ENCODE data around the gene ADGRD2. TPM values are rescaled to one million over a fixed set of nuclear protein-coding genes. Genes with fewer than 3 reads are reported as not detected.

ADGRD2 gene
- total RNA-seq, 4 donors from 2014 or later = 0.35 TPM; not detected in 3

DNA sequence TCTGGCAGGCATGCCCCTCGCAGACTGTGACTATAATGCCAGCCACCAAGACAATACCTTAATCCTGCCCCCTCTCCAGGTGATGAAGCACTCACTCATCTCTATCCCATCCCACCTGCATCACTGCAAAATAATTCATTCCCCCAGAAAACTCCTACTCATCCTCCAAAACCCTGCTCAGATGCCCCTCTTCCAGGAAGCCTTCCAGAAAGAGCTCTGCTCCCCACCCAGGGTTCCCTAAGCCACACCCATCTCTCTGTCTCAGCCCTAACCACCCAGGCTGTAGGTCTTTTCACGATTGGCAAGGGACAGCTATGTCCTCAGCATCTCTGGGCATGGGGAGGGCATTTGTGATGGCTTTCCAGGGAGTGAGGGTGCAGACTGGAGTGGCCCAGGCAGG is 39.8 kb downstream of the ADGRD2 start:
- intact Hi-C loops (cut with DNase I) = no loop called here
- Histone ChIP-seq H3K27me3 (peaks cover 0 to 95% (median 0%) of the 10 kb centered on the region in 4 donors), H3K9me3 (no peaks in the 10 kb centered on the region), H3K4me3 (no peak overlapping the region), H3K27ac (no peak overlapping the region), H3K4me1 (peaks cover 0 to 4% (median 0%) of the 10 kb centered on the region in 3 donors), H3K36me3 (no peaks in the 10 kb centered on the region)
- WGBS, 2 donors = 81 to 100% methylated on average over 1 to 2 of the region's 2 CpGs
- TF ChIP-seq, protein P1, sequence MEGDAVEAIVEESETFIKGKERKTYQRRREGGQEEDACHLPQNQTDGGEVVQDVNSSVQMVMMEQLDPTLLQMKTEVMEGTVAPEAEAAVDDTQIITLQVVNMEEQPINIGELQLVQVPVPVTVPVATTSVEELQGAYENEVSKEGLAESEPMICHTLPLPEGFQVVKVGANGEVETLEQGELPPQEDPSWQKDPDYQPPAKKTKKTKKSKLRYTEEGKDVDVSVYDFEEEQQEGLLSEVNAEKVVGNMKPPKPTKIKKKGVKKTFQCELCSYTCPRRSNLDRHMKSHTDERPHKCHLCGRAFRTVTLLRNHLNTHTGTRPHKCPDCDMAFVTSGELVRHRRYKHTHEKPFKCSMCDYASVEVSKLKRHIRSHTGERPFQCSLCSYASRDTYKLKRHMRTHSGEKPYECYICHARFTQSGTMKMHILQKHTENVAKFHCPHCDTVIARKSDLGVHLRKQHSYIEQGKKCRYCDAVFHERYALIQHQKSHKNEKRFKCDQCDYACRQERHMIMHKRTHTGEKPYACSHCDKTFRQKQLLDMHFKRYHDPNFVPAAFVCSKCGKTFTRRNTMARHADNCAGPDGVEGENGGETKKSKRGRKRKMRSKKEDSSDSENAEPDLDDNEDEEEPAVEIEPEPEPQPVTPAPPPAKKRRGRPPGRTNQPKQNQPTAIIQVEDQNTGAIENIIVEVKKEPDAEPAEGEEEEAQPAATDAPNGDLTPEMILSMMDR (IDR thresholded peaks at IDR 0.05) = no peak
- TF ChIP-seq POLR2A (IDR thresholded peaks at IDR 0.05) = no peak
- no peak for DNase-seq

DNA sequence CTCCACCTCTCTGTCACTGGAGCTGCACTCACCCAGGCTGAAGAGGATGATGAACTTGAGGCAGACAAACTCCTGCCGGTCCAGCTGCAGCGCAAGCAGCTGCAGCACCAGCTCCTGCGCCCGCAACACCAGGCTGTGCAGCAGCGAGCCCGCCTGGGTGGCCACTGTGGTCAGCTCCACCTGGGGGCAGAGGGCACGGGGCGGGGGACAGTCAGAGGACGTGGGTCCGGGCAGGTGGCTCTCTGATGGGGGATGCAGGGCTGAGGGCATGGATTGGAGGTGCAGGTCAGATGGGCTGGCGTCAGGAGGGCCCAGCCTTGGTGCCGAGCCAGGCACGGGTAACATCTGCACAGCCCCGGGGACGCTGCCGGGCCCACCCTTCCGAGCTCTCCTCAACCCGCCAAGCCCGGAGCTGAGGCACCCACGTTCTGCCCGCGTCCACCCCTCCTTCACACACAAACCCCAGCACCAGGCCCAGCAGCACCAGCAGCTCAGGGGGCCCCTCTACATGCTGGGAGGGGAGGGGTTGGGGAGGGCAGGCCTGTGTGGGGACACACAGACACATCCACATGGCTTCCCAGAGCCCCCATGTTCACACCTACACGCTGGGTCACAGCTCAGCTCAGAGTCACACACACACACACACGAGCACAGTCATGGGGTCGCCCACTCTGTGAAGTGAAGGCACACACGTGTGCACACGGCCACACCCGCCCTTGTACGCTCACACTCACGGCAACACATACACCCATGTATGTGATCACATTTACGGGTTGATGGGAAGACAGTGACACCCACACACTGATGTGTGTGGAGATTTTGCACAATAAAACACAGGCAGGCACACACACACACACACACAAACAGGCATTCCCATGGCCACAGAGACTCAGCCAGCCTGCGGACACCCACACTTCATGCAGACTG is 41.1 kb downstream of the ADGRD2 start:
- DNase-seq = no peak
- intact Hi-C loops (cut with DNase I) = no loop called here
- H3K9me3 ChIP-seq = no peaks in the 10 kb centered on the region
- no peak overlapping the region for H3K27ac ChIP-seq
- no peaks in the 10 kb centered on the region for H3K36me3 ChIP-seq
- WGBS, 2 donors = 70 to 87% methylated on average over 5 to 13 of the region's 32 CpGs
- TF ChIP-seq POLR2A (IDR thresholded peaks at IDR 0.05) = no peak
- TF ChIP-seq, protein P1 (IDR thresholded peaks at IDR 0.05) = no peak
- peaks cover 0 to 95% (median 0%) of the 10 kb centered on the region in 4 donors for H3K27me3 ChIP-seq
- H3K4me3 ChIP-seq = no peak overlapping the region
- peaks cover 0 to 4% (median 0%) of the 10 kb centered on the region in 3 donors for H3K4me1 ChIP-seq

DNA sequence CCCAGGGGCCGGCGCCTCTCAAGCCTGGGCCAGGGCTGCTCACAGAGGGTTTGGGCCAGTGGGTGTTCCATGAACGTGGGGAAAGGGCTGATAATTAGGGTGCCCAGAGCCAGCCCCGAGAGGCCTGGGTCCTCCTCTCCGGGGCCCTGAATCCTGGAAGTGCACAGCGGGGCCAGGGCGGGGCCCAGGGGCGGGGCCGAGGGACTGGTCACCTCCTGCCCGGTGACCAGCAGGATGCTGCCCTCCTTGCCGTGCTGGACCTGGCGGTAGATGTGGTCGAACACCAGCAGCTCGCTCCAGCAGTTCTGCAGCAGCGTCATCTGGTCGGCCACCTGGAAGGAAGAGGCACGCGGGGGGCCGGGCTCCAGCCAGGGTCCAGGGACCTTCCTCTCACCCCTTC is 42.6 kb downstream of the ADGRD2 start:
- H3K4me3 ChIP-seq = no peak overlapping the region
- WGBS, 2 donors = 0% methylated on average over 1 of the region's 19 CpGs; no CpG with 5 or more reads in 1 of the 2 donors
- peaks cover 0 to 95% (median 0%) of the 10 kb centered on the region in 4 donors for H3K27me3 ChIP-seq
- H3K36me3 ChIP-seq = no peaks in the 10 kb centered on the region
- no peak overlapping the region for H3K27ac ChIP-seq
- TF ChIP-seq POLR2A (IDR thresholded peaks at IDR 0.05) = no peak
- TF ChIP-seq, protein P1 (IDR thresholded peaks at IDR 0.05) = no peak
- no peaks in the 10 kb centered on the region for H3K9me3 ChIP-seq
- no peaks in the 10 kb centered on the region for H3K4me1 ChIP-seq
- no peak for DNase-seq
- intact Hi-C loops (cut with DNase I) = no loop called here

DNA sequence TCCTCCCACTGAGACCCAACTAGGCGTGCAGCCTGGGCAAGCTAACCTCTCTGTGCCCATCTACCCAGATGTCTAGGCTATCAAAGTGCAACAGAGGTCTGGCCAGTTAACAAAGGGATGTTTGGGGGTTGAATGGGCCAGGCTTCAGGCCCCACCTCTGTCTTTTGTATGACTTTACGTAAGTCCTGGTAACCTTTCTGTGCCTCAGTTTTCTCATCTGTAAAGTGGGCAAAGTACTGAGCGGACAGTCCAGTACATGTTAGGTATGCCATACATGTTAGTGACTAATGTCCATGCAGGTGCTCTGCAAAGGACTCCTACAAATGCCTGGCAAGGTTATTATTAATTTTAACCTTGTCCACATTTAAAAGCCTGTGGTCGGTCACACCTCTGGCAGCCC is 43.0 kb downstream of the ADGRD2 start:
- peaks cover 0 to 95% (median 0%) of the 10 kb centered on the region in 4 donors for H3K27me3 ChIP-seq
- no peak for DNase-seq
- no peaks in the 10 kb centered on the region for H3K9me3 ChIP-seq
- WGBS, 2 donors = 80 to 85% methylated on average over 2 to 4 of the region's 4 CpGs
- intact Hi-C loops (cut with DNase I) = no loop called here
- H3K4me1 ChIP-seq = no peaks in the 10 kb centered on the region
- no peak overlapping the region for H3K27ac ChIP-seq
- no peak overlapping the region for H3K4me3 ChIP-seq
- TF ChIP-seq, protein P1 (IDR thresholded peaks at IDR 0.05) = no peak
- TF ChIP-seq POLR2A (IDR thresholded peaks at IDR 0.05) = no peak
- H3K36me3 ChIP-seq = no peaks in the 10 kb centered on the region

DNA sequence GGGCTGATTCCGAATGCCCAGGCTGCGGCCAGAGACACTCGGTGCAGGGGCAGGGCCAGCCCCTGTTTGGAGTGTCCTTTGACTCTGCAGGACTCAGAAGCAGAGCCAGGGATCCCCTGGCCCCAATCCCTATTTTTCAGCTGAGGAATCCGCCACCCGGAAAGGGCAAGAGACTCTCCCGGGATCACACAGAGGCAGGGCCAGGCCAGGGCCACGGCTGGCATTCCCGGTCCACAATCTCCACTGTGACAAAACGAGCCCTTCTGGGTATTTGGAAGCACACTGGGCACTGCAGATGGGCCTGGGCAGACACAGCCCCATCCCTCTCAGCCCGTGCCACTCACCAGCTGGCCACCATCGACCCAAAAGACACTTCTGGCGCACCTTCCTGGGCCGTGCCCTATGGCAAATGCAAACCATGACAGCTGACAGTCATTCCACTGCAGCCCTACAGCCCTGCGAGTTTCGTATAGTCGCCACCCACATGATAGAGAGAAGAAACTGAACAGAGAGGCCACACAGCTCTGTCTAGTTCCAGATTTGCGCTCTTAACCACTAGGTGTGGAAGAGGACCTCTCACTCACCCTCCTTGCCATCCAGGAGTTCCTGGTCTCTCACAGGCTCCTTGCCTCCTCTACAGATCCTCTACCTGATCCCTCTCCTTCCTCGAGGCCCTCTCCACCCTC is 43.7 kb downstream of the ADGRD2 start:
- Histone ChIP-seq H3K4me1 (no peaks in the 10 kb centered on the region), H3K27me3 (peaks cover 0 to 95% (median 0%) of the 10 kb centered on the region in 4 donors), H3K9me3 (no peaks in the 10 kb centered on the region), H3K4me3 (no peak overlapping the region), H3K27ac (no peak overlapping the region), H3K36me3 (no peaks in the 10 kb centered on the region)
- intact Hi-C loops (cut with DNase I) = no loop called here
- WGBS, 2 donors = 67 to 77% methylated on average over 5 to 13 of the region's 18 CpGs
- DNase-seq = no peak
- TF ChIP-seq POLR2A (IDR thresholded peaks at IDR 0.05) = no peak
- TF ChIP-seq, protein P1 (IDR thresholded peaks at IDR 0.05) = no peak
